GM18526 (cell line): ENCODE data around the gene LRRIQ3.

Experiments used
- POLR2A ChIP-seq: IDR thresholded peaks from 3 replicates; pipeline ENCODE4 v1.6.1; 2011; ENCODE audit not compliant: insufficient read length; ENCODE audit errors: extremely low read depth

Gene LRRIQ3

GRCh38 chr1:73980324-73981040 is 217.5 kb downstream of the LRRIQ3 start:
- TF ChIP-seq POLR2A, result no peak

DNA sequence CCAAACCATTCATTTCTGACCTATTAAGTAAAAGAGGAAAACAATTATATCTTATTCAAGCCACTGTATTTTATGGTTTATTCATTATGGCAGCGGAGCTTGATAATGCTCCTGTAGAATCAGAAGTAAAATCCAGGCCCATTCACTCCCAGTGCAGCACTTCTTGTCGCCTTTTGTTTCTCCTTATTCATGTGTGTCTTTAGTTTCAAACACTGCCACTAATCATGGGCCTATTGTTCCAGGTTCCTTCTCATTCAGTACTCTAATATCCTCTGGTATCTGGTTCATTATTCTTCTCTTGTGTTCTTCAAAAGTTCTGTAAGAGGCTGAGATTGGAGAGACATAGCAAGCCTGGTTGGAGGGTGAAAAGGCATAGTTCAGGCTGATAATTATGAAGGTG is 218.3 kb downstream of the LRRIQ3 start:
- TF ChIP-seq POLR2A, result no peak

- no peak for TF ChIP-seq POLR2A
Observed at GRCh38 chr1:73978964-73979363, 219.0 kb downstream of the LRRIQ3 start.
